Smooth muscle cell (in vitro differentiated cells): ENCODE results near the gene CCDC57. TPM values are rescaled to one million over a fixed set of nuclear protein-coding genes. Genes with fewer than 3 reads are reported as not detected.
A peak's percentile ranks its signal among the peaks of the same experiment; 100 is the strongest.

Experiments
- DNase-seq: peaks from one replicate; lab custom pipeline; 2025; ENCODE audit not compliant: unreplicated experiment; lab: John Stamatoyannopoulos, UW
- H2AFZ ChIP-seq: fragments of 200-600 bp; sonication (generic); 2 replicates; pipeline ENCODE4 v1.6.0; 2016; ENCODE audit warnings: antibody characterized with exemption, low read depth, mild to moderate bottlenecking
- H3F3A ChIP-seq: fragments of 200-600 bp; sonication (generic); 2 replicates; pipeline ENCODE4 v1.6.0; 2017; ENCODE audit warnings: antibody characterized with exemption, low read depth
- H3K27ac ChIP-seq: fragments of 200-600 bp; sonication (generic); 2 replicates; pipeline ENCODE4 v1.5.1; 2016; ENCODE audit warnings: low read depth, mild to moderate bottlenecking
- H3K27me3 ChIP-seq: fragments of 200-600 bp; sonication (generic); 2 replicates; pipeline ENCODE4 v1.6.1; 2016; ENCODE audit warnings: low read depth, mild to moderate bottlenecking
- H3K36me3 ChIP-seq: fragments of 200-600 bp; sonication (generic); 2 replicates; pipeline ENCODE4 v1.5.1; 2016; ENCODE audit warnings: low read depth
- H3K4me1 ChIP-seq: fragments of 200-600 bp; sonication (generic); 2 replicates; pipeline ENCODE4 v1.5.1; 2016; ENCODE audit warnings: low read depth
- H3K4me2 ChIP-seq: fragments of 200-600 bp; sonication (generic); 2 replicates; pipeline ENCODE4 v1.6.0; 2016; ENCODE audit warnings: mild to moderate bottlenecking
- H3K4me3 ChIP-seq: fragments of 200-600 bp; sonication (generic); 2 replicates; pipeline ENCODE4 v1.5.1; 2016; ENCODE audit warnings: mild to moderate bottlenecking
- H3K79me2 ChIP-seq: fragments of 200-600 bp; sonication (generic); 2 replicates; pipeline ENCODE4 v1.6.0; 2016; ENCODE audit warnings: low read depth, mild to moderate bottlenecking
- H3K9ac ChIP-seq: fragments of 200-600 bp; sonication (generic); 2 replicates; pipeline ENCODE4 v1.6.0; 2016; ENCODE audit warnings: low read depth
- H3K9me3 ChIP-seq: fragments of 200-600 bp; sonication (generic); replicated peaks from 2 replicates; pipeline ENCODE4 v1.5.1; 2016; ENCODE audit warnings: low read depth
- H4K20me1 ChIP-seq: fragments of 200-600 bp; sonication (generic); 2 replicates; pipeline ENCODE4 v1.6.0; 2016; ENCODE audit warnings: low read depth
- CTCF ChIP-seq: fragments of 200-600 bp; sonication (generic); IDR thresholded peaks from 2 replicates; pipeline ENCODE4 v1.5.1; 2017; ENCODE audit warnings: borderline replicate concordance, mild to moderate bottlenecking, antibody characterized with exemption; ENCODE audit not compliant: insufficient read depth, poor library complexity, severe bottlenecking
- WGBS: methylation state at CpG from one replicate; pipeline ENCODE4 v1.1.7; 2016; ENCODE audit warnings: low lambda C conversion rate; 5-methylcytosine and 5-hydroxymethylcytosine counted together
- polyA plus RNA-seq: library from polyadenylated mRNA; unstranded; fragments of >200 nt; fragmentation: Nextera tagmentation; extraction: Ambion mirVana; gene quantifications from 2 replicates; pipeline ENCODE4 v1.2.1, GENCODE V29; 2016
- total RNA-seq: library from RNA; depleted of rRNA; stranded (reverse); fragments of >200 nt; gene quantifications from 2 replicates; pipeline ENCODE4 v1.2.3, GENCODE V29; 2014

CCDC57 gene
- total and polyA plus RNA-seq, 2 experiments from 2014 or later = 18.3 to 23.1 TPM

DNA sequence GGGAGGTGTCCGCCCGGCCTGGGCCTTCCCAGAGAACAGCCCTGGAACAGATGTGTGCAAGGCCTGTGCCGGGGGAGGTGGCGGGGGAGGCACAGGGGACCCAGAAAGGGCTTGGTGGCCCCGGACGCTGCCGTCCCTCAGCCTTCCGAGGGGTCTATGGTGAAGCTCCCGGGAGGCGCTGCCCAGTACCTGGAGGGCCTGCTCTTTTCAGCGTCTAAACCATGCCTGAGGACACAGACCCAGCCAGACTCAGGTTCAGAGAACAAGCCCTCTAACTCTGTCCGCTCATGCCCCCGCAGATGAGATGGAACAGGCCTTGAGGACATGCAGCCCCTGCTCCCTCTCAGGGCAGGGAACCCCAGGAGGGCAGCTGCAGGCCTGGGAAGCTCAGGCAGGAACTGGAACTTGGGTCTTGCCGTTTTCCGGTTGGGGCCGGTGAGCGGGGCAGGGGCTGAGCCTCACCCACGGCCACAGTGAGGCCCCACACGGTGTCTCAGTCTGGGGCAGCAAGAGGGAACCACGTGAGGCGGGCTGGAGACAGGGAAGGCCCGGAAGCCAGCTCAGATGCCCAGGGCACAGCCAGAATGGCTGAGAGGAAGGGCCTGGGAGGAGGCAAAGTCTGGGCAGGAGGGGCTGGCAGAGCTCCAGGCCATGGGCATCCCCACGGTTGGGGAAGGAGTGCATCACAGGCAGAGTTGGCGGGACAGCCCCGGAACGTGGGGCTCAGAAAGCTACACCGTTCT, 28.7 kb upstream of the CCDC57 start:
- no peak for DNase-seq
- Histone ChIP-seq H3K4me3 (no peak overlapping the region), H3K79me2 (peaks cover 18% of the 10 kb centered on the region), H3K27ac (peak overlapping the region; percentile 54), H2AFZ (no peak overlapping the region), H3K9ac (no peak overlapping the region), H3K36me3 (no peaks in the 10 kb centered on the region), H3F3A (peaks cover 55% of the 10 kb centered on the region), H3K4me1 (no peaks in the 10 kb centered on the region), H3K27me3 (no peaks in the 10 kb centered on the region), H4K20me1 (peaks cover 100% of the 10 kb centered on the region), H3K4me2 (no peak overlapping the region), H3K9me3 (no peaks in the 10 kb centered on the region)
- no peak for TF ChIP-seq CTCF
- WGBS = 77% methylated on average over 22 of the region's 27 CpGs

GRCh38 chr17:82240506-82241182, 28.0 kb upstream of the CCDC57 start:
- Histone ChIP-seq H3K4me3 (no peak overlapping the region), H3K27me3 (no peaks in the 10 kb centered on the region), H3K27ac (peak overlapping the region; percentile 54), H3K36me3 (no peaks in the 10 kb centered on the region), H2AFZ (no peak overlapping the region), H3K4me1 (peaks cover 3% of the 10 kb centered on the region), H3F3A (peaks cover 50% of the 10 kb centered on the region), H3K9ac (no peak overlapping the region), H3K4me2 (no peak overlapping the region), H4K20me1 (peaks cover 100% of the 10 kb centered on the region), H3K9me3 (no peaks in the 10 kb centered on the region), H3K79me2 (peaks cover 25% of the 10 kb centered on the region)
- TF ChIP-seq CTCF = no peak
- no peak for DNase-seq
- WGBS = 76% methylated on average over 20 of the region's 20 CpGs

GRCh38 chr17:82239926-82240505, 27.4 kb upstream of the CCDC57 start:
- WGBS = 92% methylated on average over 22 of the region's 22 CpGs
- Histone ChIP-seq H3K4me3 (no peak overlapping the region), H3K79me2 (peaks cover 31% of the 10 kb centered on the region), H3K36me3 (no peaks in the 10 kb centered on the region), H3K9ac (no peak overlapping the region), H2AFZ (no peak overlapping the region), H4K20me1 (peaks cover 100% of the 10 kb centered on the region), H3K27ac (peak overlapping the region; percentile 54), H3F3A (peaks cover 43% of the 10 kb centered on the region), H3K4me2 (no peak overlapping the region), H3K27me3 (no peaks in the 10 kb centered on the region), H3K9me3 (no peaks in the 10 kb centered on the region), H3K4me1 (peaks cover 3% of the 10 kb centered on the region)
- TF ChIP-seq CTCF = no peak
- DNase-seq = no peak
